Right atrium auricular region (tissue), 2 donors: ENCODE results near the gene RAB3GAP1. TPM values are rescaled to one million over a fixed set of nuclear protein-coding genes. Genes with fewer than 3 reads are reported as not detected.
"Not testable (repeated sequence)": the region's sequence is repeated elsewhere in the genome, so short reads cannot be mapped to it uniquely, and the experiment has no call there.

Source experiments
- DNase-seq: peaks from one replicate; pipeline ENCODE4 v3.0.0-alpha.2; 2019; ENCODE audit warnings: low spot score
- H3K27ac ChIP-seq, 2 donors: fragments of 200-600 bp; sonication (generic); 1 replicate in 1 of 2; 2 replicates in 1 of 2; pipeline ENCODE4 v1.5.1; 2016 to 2019
- H3K27me3 ChIP-seq, 2 donors: fragments of 200-600 bp; sonication (generic); one replicate each; pipeline versions ENCODE4 v1.5.1 to v1.6.0; 2017 to 2019
- H3K36me3 ChIP-seq: fragments of 200-600 bp; sonication (generic); one replicate; pipeline ENCODE4 v1.5.1; 2016
- H3K4me1 ChIP-seq, 2 donors: fragments of 200-600 bp; sonication (generic); one replicate each; pipeline versions ENCODE4 v1.5.1 to v1.6.0; 2017 to 2019
- H3K4me3 ChIP-seq, 2 donors: fragments of 200-600 bp; sonication (generic); 1 replicate in 1 of 2; 2 replicates in 1 of 2; pipeline ENCODE4 v1.5.1; 2017 to 2019; ENCODE audit warnings: mild to moderate bottlenecking in 1 of 2, moderate library complexity in 1 of 2
- H3K9me3 ChIP-seq, 2 donors: fragments of 200-600 bp; sonication (generic); one replicate each; pipeline ENCODE4 v1.5.1; 2019
- total RNA-seq, 2 donors: library from RNA; depleted of rRNA; stranded (reverse); fragments of >200 nt; gene quantifications; one replicate each; pipeline ENCODE4 v1.1.0, GENCODE V29; 2016
- TF ChIP-seq, protein P1 (sequence below), 2 donors: fragments of 200-600 bp; sonication (generic); IDR thresholded peaks; one replicate each; pipeline ENCODE4 v1.5.1; 2019; ENCODE audit warnings: antibody characterized with exemption in 2 of 2

RAB3GAP1 gene
- total RNA-seq, 2 donors from 2014 or later = 33.0 to 36.2 TPM

DNA sequence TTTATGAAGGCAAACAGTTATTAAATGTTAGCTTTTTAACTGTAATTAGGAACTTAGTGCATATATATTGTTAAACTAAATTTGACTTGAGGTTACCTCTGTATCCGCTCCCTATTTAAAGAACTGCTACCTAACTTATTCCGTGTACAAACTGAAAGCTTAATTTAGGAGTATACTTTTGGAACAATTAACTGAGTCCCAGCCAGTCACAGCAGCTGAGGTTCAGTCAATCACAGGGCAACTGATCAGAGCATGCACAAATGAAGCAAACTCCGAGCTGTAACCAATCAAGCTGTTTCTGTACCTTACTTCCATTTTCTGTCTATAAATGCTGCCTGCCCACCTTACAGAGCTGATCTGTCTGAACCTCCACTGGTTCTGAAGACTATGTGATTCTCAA, 61.2 kb downstream of the RAB3GAP1 start:
- peaks cover 8% of the 10 kb centered on the region for H3K36me3 ChIP-seq
- H3K27ac ChIP-seq = no peak overlapping the region
- no peak for DNase-seq
- no peak overlapping the region for H3K4me3 ChIP-seq
- no peaks in the 10 kb centered on the region for H3K27me3 ChIP-seq
- TF ChIP-seq, protein P1, sequence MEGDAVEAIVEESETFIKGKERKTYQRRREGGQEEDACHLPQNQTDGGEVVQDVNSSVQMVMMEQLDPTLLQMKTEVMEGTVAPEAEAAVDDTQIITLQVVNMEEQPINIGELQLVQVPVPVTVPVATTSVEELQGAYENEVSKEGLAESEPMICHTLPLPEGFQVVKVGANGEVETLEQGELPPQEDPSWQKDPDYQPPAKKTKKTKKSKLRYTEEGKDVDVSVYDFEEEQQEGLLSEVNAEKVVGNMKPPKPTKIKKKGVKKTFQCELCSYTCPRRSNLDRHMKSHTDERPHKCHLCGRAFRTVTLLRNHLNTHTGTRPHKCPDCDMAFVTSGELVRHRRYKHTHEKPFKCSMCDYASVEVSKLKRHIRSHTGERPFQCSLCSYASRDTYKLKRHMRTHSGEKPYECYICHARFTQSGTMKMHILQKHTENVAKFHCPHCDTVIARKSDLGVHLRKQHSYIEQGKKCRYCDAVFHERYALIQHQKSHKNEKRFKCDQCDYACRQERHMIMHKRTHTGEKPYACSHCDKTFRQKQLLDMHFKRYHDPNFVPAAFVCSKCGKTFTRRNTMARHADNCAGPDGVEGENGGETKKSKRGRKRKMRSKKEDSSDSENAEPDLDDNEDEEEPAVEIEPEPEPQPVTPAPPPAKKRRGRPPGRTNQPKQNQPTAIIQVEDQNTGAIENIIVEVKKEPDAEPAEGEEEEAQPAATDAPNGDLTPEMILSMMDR (IDR thresholded peaks at IDR 0.05) = no peak
- no peaks in the 10 kb centered on the region for H3K4me1 ChIP-seq
- no peaks in the 10 kb centered on the region for H3K9me3 ChIP-seq

DNA sequence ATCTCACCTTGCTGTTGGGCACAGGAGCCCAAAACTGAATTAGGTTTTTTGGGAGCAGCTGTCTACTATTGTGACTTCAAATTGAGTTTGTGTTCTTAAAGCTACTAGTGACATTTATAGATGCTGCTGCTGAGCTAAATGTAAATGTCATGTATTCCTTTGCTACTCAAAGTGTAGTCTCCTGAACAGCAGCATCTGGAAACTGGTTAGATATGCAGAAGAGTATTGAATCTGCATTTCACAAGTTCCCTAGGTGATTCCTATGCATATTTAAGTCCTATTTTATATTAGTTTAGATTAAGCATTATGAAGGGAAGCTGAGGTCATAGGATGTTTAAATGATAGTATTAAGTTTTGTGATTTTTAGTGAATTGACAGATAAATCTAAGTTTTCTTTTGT, 67.5 kb downstream of the RAB3GAP1 start:
- H3K27me3 ChIP-seq = no peaks in the 10 kb centered on the region
- H3K4me3 ChIP-seq = no peak overlapping the region
- TF ChIP-seq, protein P1 (IDR thresholded peaks at IDR 0.05) = no peak
- peaks cover 25% of the 10 kb centered on the region for H3K36me3 ChIP-seq
- H3K27ac ChIP-seq = no peak overlapping the region
- no peaks in the 10 kb centered on the region for H3K4me1 ChIP-seq
- H3K9me3 ChIP-seq = no peaks in the 10 kb centered on the region
- no peak for DNase-seq

DNA sequence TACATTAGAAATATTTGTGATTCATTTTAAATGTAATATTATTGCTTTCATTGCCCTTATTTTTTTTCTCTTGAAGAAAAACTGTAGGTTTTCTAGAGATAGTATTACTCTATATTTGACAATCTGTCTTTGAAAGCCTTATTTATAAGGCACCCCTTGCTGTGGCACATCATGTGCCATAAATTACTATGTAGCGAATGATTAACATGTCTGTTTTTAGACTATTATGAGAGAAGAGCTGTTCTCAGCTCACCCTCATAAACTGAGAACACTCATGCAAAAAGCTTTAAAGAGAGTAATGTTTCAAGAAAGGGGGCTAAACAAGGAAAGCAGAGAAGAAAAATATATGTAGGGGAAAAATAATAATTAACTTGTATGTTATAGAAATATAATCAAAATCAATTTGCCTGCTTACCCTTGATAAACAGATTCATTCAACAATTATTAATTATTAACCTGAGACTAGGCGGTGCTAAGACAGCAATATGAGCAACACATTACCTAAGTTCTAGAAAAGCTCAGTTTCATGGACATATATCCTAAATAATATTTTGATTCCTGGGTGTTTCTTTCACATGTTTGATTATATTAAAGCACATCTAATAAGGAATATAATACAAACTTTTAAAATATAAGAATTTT, 69.0 kb downstream of the RAB3GAP1 start:
- Histone ChIP-seq H3K27ac (no peak overlapping the region), H3K4me1 (no peaks in the 10 kb centered on the region), H3K4me3 (no peak overlapping the region), H3K27me3 (no peaks in the 10 kb centered on the region), H3K9me3 (no peaks in the 10 kb centered on the region), H3K36me3 (peaks cover 40% of the 10 kb centered on the region)
- no peak for DNase-seq
- TF ChIP-seq, protein P1 (IDR thresholded peaks at IDR 0.05) = no peak

DNA sequence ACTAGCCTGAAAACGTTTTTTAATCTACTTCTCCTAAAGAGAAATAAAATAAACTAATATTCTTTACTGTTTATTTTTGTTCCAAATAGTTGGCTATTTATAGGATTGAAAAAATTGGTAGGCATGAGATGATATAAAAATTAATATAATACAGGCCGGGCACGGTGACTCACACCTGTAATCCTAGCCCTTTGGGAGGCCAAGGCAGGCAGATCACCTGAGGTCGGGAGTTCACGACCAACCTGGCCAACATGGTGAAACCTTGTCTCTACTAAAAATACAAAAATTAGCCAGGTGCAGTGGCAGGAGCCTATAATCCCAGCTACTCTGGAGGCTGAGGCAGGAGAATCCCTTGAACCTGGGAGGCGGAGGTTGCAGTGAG, 69.6 kb downstream of the RAB3GAP1 start:
- not testable (repeated sequence) for H3K4me1 ChIP-seq, H3K27me3 ChIP-seq, H3K27ac ChIP-seq, DNase-seq, H3K4me3 ChIP-seq, H3K9me3 ChIP-seq
- peaks cover 46% of the 10 kb centered on the region for H3K36me3 ChIP-seq

DNA sequence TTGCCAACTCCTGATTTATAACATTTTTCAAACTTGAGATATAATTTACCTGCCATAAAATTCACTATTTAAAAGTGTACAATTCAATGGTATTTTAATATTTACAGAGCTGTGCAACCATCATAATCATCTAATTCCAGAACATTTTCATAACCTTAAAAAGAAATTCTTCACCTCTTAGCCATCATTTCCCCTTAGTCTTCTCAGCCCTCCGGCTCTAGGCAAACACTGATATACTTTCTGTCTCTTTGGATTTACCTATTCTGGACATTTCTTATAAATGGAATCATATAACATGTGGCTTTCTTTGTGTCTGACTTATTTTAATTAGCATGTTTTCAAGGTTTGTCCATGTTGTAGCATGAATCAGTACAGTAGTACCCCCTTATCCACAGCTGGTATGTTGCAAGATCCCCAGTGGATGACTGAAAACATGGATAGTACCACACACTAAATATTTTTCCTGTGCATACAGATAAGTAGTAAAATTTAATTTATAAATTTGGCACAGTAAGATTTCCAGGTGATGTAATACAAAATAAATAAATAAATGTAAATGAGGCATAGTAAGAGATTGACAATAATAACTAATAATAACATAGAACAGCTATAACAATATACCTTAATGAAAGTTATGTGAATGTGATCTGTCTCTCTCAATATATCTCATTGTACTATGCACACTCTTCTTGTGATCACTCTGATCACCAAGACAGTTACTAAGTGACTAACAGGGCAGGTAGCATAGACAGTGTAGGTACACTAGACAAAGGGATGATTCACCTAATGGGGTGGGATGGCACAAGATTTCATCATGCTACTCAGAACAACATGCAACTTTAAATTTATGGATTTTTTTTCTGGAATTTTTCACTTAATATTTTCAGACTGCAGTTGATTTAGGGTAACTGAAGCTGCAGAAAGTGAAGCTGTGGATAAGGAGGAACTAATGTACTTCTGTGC, 73.1 kb downstream of the RAB3GAP1 start:
- no peak for DNase-seq
- H3K36me3 ChIP-seq = peaks cover 64% of the 10 kb centered on the region

DNA sequence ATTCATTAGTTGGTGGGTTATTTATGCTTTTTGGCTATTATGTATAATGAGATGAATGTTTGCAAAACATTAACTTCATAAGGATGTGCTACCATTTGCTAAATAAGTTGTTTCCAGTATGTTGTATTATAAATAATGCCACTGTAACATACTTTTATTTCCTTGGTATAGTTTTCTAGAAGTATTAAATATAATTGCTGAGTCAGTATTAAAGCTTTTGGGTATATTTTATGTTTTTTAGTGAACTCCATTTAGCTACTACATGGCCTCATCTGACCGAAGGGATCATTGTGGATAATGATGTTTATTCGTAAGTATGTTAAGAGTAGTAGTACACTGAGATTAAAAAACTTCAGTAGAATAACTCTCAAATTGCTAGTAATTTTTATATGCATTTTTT, 73.8 kb downstream of the RAB3GAP1 start:
- TF ChIP-seq, protein P1 (IDR thresholded peaks at IDR 0.05) = no peak
- H3K36me3 ChIP-seq = peaks cover 66% of the 10 kb centered on the region

More for the DNA sequence above, 73.1 kb downstream of the RAB3GAP1 start:
- Histone ChIP-seq H3K4me1 (no peaks in the 10 kb centered on the region), H3K9me3 (no peaks in the 10 kb centered on the region), H3K27me3 (no peaks in the 10 kb centered on the region), H3K4me3 (no peak overlapping the region), H3K27ac (no peak overlapping the region)
- TF ChIP-seq, protein P1 (IDR thresholded peaks at IDR 0.05) = no peak

More for the DNA sequence above, 73.8 kb downstream of the RAB3GAP1 start:
- Histone ChIP-seq H3K27ac (no peak overlapping the region), H3K4me1 (no peaks in the 10 kb centered on the region), H3K9me3 (no peaks in the 10 kb centered on the region), H3K4me3 (no peak overlapping the region), H3K27me3 (no peaks in the 10 kb centered on the region)
- no peak for DNase-seq
